Myocyte (in vitro differentiated cells): ENCODE measurements around the gene POU2F3. TPM values are rescaled to one million over a fixed set of nuclear protein-coding genes. Genes with fewer than 3 reads are reported as not detected.

Source experiments
- DNase-seq: peaks from one replicate; pipeline ENCODE4 v3.0.0-alpha.2; 2012; ENCODE audit warnings: low read depth
- total RNA-seq: library from RNA; depleted of rRNA; stranded (reverse); fragments of >200 nt; gene quantifications from 2 replicates; pipeline ENCODE4 v1.2.3, GENCODE V29; 2014

POU2F3 gene
- total RNA-seq, 1 donor from 2014 or later, result not detected

GRCh38 chr11:120337355-120338106 lies 97.6 kb downstream of the POU2F3 start:
- peak; percentile 44 for DNase-seq

- DNase-seq, result peak; percentile 7
These were observed 98.4 kb downstream of the POU2F3 start for GRCh38 chr11:120338107-120338933.

DNA sequence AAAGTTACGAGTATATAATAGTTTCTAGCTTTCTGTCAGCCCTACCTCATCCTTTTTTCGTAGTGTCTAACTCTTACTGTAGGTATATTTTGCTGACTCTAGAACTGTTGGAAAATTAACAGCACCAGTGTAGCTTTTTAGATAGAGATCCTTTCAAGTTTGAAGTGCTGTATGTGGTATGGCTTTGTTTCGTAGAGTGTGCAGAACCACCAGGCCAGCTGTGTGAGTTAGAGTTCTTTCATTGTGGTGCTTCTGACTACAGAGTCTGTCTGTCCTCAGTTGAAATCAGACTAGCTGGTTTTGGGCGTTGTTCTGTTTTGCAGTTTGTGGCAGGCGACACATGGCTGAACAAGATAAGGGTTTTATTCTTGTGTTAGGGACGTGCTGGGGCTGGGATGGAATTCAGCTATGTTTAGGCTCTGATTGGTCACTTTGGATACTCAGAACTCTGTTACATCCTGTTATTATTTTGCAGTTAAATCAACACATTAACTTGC lies 99.5 kb downstream of the POU2F3 start:
- DNase-seq, result peak; percentile 89

DNA sequence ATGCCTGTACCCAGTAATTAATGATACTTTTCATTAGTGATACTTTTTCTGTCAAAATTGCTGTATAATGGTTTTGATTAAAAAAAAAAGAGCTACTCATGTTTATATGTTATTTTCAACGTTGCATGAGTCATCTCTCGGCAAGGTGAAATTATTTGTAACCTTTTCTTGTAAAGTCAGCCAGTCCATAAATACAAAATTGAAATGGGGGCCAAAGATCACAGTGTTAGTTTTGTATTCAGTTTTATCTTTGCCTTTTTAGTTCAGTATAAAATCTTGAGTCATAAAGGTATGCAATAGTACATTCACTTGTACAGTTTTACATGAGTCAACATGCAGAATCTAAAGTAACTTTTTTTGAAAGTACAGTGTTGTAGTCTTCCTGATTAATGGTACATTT lies 100.6 kb downstream of the POU2F3 start:
- DNase-seq, result no peak

DNA sequence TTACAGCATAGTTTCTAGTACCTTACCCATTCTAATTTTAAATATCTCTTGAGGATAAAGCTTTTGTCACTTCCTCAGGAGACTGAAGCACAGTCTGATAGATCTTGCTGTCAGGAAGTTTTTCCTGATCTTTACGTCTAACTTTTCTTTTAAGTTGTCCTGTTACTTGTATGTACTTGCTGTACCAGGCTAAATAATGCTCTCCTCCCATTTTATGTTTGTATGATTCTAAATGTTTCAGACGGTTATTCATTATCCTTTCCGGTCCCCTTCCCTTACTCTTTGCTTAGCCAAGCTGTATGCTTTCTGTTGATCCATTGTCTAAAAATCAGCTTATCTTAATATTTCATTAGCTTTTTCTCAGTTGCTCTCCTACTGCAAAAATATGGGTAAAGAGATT lies 102.3 kb downstream of the POU2F3 start:
- no peak for DNase-seq

- DNase-seq, result no peak
These were observed 102.7 kb downstream of the POU2F3 start for GRCh38 chr11:120342678-120343077.

- no peak for DNase-seq
These were observed 103.5 kb downstream of the POU2F3 start for GRCh38 chr11:120343429-120343828.

GRCh38 chr11:120344302-120345004 lies 104.5 kb downstream of the POU2F3 start:
- DNase-seq, result peak; percentile 68

DNA sequence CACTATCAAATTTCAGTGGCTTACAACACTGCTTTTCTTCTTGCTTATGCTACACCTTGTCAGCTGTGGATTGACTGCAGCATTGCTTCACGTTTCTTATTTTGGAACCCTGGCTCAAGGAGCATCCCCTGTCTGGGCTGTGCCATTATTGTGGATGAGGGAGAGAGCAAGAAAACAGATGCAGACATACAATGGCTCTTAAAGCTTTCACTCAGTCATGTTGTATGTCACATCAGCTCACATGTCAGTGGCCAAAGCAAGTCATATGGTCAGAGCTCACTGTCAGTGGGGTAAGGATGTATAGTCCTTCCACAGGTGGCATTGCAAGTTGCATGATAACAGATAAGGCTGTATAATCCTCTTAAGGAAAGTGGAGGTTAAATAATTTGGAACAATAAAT lies 106.3 kb downstream of the POU2F3 start:
- DNase-seq, result no peak

DNA sequence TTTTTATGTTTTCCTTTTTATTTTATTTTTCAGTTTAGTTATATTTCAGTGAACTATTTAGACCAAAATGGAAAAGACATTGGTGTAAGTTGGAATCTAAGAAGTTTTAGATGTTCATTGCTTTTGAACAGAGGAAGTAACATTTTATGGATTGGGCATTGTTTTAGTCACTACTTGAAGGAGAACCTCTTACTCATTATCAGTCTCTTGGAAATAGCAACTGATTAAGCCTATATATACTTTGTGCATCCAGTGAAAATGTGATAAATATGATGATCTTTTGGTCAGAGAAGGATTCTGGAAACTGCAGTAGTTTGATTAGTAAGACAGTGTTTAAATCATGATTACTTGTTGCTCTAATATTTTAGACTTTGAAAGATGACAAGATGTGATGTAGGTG lies 110.7 kb downstream of the POU2F3 start:
- DNase-seq, result no peak

DNA sequence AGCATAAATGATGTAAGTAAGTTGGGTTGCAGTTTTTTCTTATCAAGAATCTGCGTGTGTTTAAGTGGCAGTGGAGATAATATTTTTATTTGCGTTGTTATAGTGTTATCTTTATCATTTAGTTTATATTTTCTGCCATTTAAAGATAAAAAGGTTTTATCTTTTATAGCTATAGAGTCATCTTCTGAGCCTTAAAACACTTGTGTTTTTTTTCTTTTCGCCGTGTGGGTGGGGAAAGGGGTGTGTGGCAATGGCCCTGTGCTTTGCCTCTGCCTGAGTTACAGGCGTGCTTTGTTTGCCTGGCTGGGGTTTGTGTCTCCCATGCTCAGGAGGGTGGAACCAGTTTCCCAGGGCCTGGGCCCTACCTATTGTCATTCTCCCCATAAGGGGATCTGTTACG lies 112.5 kb downstream of the POU2F3 start:
- no peak for DNase-seq

DNA sequence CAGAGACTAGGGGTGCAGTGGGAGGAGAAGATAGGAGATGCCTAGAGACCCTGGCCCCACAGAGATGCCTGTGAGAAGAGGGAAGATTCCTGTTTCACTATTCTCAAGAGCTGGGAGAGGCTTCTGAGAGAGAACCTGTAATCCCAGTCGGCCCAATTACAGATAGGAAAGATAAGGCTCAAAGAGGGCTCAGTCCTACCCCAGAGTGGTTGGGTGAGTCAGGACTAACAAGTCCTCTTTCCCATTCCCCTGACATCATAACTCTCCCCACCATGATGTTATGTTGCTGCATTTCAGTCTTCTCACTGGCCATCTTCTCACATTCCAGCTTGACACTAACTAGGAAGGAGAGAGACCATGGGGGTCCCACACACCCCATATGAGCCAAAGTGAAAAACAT lies 114.1 kb downstream of the POU2F3 start:
- DNase-seq, result no peak

- no peak for DNase-seq
These were observed 114.8 kb downstream of the POU2F3 start for GRCh38 chr11:120354779-120355178.

GRCh38 chr11:120357620-120358019 lies 117.7 kb downstream of the POU2F3 start:
- DNase-seq, result no peak

GRCh38 chr11:120358729-120359128 lies 118.8 kb downstream of the POU2F3 start:
- DNase-seq, result no peak

GRCh38 chr11:120363436-120363835 lies 123.5 kb downstream of the POU2F3 start:
- no peak for DNase-seq

- DNase-seq, result no peak
These were observed 125.6 kb downstream of the POU2F3 start for GRCh38 chr11:120365512-120365911.
